Liver (tissue), 3 donors: ENCODE measurements around the gene ZNF592.

Source experiments
- EGR1 ChIP-seq, 2 donors: IDR thresholded peaks; 2 replicates each; pipeline ENCODE4 v1.6.1; 2016 to 2018; ENCODE audit warnings: antibody characterized with exemption in 2 of 2, low read depth in 2 of 2
- HNF4A ChIP-seq, 2 donors: conservative IDR thresholded peaks; 2 replicates each; pipeline ENCODE4 v1.6.1; 2016; ENCODE audit warnings: antibody characterized with exemption in 2 of 2, mild to moderate bottlenecking in 2 of 2
- JUND ChIP-seq, 2 donors: IDR thresholded peaks; 2 replicates each; pipeline ENCODE4 v1.6.1; 2016; ENCODE audit warnings: antibody characterized with exemption in 2 of 2
- MAX ChIP-seq: IDR thresholded peaks from 2 replicates; pipeline ENCODE4 v1.6.1; 2016; ENCODE audit warnings: antibody characterized with exemption
- RAD21 ChIP-seq, 2 donors: IDR thresholded peaks; 2 replicates each; pipeline ENCODE4 v1.6.1; 2016; ENCODE audit warnings: antibody characterized with exemption in 2 of 2, mild to moderate bottlenecking in 2 of 2
- REST ChIP-seq: IDR thresholded peaks from 2 replicates; pipeline ENCODE4 v1.6.1; 2016; ENCODE audit warnings: antibody characterized with exemption, mild to moderate bottlenecking
- RXRA ChIP-seq, 2 donors: IDR thresholded peaks; 2 replicates each; pipeline ENCODE4 v1.6.1; 2017 to 2018; ENCODE audit warnings: antibody characterized with exemption in 2 of 2, mild to moderate bottlenecking in 1 of 2
- TAF1 ChIP-seq: conservative IDR thresholded peaks from 2 replicates; pipeline ENCODE4 v1.6.1; 2016; ENCODE audit warnings: antibody characterized with exemption, mild to moderate bottlenecking
- YY1 ChIP-seq: IDR thresholded peaks from 2 replicates; pipeline ENCODE4 v1.6.1; 2016; ENCODE audit warnings: antibody characterized with exemption, mild to moderate bottlenecking
- TF ChIP-seq, protein P1 (sequence below): fragments of 150-350 bp; IDR thresholded peaks from 2 replicates; pipeline ENCODE4 v1.5.1; 2017; ENCODE audit warnings: improper control_type of control experiment, low read depth, low read length; ENCODE audit not compliant: missing input control
- TF ChIP-seq, protein P2 (sequence below): IDR thresholded peaks from 2 replicates; pipeline ENCODE4 v1.6.1; 2016; ENCODE audit warnings: antibody characterized with exemption
- donor health status: healthy.
- donor health status: healthy.

DNA sequence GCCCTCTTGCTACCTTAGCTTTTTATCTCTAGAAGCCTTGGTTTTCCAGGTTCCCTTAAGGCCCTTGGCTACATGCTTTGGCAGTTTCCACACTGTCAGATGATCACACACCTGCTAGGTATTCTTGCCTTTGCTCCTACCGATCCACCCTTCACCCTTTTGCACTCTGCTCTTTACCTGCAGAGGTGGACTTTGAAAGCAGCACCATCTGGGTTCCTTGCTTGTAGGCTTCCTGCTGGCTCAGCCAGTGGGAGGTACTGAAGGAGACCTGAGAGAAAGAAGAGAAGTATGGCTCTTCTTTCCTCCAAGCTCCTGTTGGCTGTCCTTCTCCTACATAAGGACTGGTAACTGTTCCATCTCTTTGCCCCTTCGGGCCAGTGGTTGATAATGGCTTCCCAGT is 7.3 kb upstream of the ZNF592 start:
- TF ChIP-seq, protein P1, sequence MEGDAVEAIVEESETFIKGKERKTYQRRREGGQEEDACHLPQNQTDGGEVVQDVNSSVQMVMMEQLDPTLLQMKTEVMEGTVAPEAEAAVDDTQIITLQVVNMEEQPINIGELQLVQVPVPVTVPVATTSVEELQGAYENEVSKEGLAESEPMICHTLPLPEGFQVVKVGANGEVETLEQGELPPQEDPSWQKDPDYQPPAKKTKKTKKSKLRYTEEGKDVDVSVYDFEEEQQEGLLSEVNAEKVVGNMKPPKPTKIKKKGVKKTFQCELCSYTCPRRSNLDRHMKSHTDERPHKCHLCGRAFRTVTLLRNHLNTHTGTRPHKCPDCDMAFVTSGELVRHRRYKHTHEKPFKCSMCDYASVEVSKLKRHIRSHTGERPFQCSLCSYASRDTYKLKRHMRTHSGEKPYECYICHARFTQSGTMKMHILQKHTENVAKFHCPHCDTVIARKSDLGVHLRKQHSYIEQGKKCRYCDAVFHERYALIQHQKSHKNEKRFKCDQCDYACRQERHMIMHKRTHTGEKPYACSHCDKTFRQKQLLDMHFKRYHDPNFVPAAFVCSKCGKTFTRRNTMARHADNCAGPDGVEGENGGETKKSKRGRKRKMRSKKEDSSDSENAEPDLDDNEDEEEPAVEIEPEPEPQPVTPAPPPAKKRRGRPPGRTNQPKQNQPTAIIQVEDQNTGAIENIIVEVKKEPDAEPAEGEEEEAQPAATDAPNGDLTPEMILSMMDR = no peak
- no peak for TF ChIP-seq EGR1 (IDR thresholded peaks at IDR 0.05; ENCODE audit: low read depth in 2 of 2)
- TF ChIP-seq TAF1 = no peak
- TF ChIP-seq JUND (IDR thresholded peaks at IDR 0.05) = no peak
- TF ChIP-seq RXRA (IDR thresholded peaks at IDR 0.05) = no peak
- TF ChIP-seq YY1 = no peak
- no peak for TF ChIP-seq REST
- no peak for TF ChIP-seq RAD21 (IDR thresholded peaks at IDR 0.05)
- TF ChIP-seq HNF4A (conservative IDR thresholded peaks at IDR 0.05) = peak; percentile 36 to 37
- TF ChIP-seq, protein P2, sequence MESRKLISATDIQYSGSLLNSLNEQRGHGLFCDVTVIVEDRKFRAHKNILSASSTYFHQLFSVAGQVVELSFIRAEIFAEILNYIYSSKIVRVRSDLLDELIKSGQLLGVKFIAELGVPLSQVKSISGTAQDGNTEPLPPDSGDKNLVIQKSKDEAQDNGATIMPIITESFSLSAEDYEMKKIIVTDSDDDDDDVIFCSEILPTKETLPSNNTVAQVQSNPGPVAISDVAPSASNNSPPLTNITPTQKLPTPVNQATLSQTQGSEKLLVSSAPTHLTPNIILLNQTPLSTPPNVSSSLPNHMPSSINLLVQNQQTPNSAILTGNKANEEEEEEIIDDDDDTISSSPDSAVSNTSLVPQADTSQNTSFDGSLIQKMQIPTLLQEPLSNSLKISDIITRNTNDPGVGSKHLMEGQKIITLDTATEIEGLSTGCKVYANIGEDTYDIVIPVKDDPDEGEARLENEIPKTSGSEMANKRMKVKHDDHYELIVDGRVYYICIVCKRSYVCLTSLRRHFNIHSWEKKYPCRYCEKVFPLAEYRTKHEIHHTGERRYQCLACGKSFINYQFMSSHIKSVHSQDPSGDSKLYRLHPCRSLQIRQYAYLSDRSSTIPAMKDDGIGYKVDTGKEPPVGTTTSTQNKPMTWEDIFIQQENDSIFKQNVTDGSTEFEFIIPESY = no peak
- no peak for TF ChIP-seq MAX
